HCT116 (cell line): Measurements from ENCODE around the gene CA14.

ENCODE experiments used
- CEBPB ChIP-seq: IDR thresholded peaks from 2 replicates; pipeline ENCODE4 v1.6.1; 2012; ENCODE audit warnings: low read depth
- POLR2A ChIP-seq: IDR thresholded peaks from 2 replicates; pipeline ENCODE4 v1.7.0; 2011; ENCODE audit warnings: borderline replicate concordance; ENCODE audit not compliant: insufficient read depth, insufficient read length; ENCODE audit errors: extremely low read depth
- RAD21 ChIP-seq: IDR thresholded peaks from 2 replicates; pipeline ENCODE4 v1.6.1; 2012; ENCODE audit warnings: low read depth, mild to moderate bottlenecking
- YY1 ChIP-seq: IDR thresholded peaks from 2 replicates; pipeline ENCODE4 v1.6.1; 2011; ENCODE audit warnings: low read length, low read depth, moderate library complexity, mild to moderate bottlenecking; ENCODE audit not compliant: insufficient replicate concordance; ENCODE audit errors: extremely low read depth
- TF ChIP-seq, protein P1 (sequence below), 3 experiments: fragments of 200-600 bp in 1 of 3; sonication (generic) in 1 of 3; IDR thresholded peaks in 2 of 3; conservative IDR thresholded peaks in 1 of 3; 2 replicates each; pipeline ENCODE4 v1.5.1; 2012 to 2017; ENCODE audit warnings: low read depth in 2 of 3, low read length in 2 of 3, antibody characterized with exemption in 1 of 3, borderline replicate concordance in 1 of 3, control low read depth in 1 of 3, mild to moderate bottlenecking in 1 of 3, mixed read lengths in 1 of 3, mixed run types in 1 of 3, moderate library complexity in 1 of 3; ENCODE audit not compliant: insufficient read depth in 1 of 3
- TF ChIP-seq, protein P2 (sequence below): IDR thresholded peaks from 2 replicates; pipeline ENCODE4 v1.6.1; 2012

DNA sequence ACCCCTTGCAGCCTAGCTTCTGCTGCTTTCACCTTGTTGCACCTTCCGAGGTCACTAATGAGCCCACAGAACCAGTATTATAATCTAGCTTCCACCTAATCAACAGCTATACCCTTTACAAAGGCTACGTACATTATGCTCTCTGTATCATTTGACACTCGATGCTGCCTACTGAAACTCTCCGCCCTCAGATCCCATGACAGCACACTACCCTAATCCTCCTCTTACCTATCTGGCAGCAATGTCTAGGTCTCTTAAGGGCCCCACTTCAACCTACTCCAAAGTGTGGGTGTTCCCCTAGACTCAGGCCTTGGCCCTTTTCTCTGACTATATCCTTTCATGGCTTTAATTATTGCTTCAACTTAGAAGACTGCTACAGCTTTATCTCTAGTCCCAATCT is 31.2 kb downstream of the CA14 start:
- TF ChIP-seq, protein P1, sequence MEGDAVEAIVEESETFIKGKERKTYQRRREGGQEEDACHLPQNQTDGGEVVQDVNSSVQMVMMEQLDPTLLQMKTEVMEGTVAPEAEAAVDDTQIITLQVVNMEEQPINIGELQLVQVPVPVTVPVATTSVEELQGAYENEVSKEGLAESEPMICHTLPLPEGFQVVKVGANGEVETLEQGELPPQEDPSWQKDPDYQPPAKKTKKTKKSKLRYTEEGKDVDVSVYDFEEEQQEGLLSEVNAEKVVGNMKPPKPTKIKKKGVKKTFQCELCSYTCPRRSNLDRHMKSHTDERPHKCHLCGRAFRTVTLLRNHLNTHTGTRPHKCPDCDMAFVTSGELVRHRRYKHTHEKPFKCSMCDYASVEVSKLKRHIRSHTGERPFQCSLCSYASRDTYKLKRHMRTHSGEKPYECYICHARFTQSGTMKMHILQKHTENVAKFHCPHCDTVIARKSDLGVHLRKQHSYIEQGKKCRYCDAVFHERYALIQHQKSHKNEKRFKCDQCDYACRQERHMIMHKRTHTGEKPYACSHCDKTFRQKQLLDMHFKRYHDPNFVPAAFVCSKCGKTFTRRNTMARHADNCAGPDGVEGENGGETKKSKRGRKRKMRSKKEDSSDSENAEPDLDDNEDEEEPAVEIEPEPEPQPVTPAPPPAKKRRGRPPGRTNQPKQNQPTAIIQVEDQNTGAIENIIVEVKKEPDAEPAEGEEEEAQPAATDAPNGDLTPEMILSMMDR (IDR thresholded peaks at IDR 0.05 in 2 of 3, conservative IDR thresholded peaks at IDR 0.05 in 1 of 3; ENCODE audit: borderline replicate concordance in 1 of 3, insufficient read depth in 1 of 3, low read depth in 2 of 3, low read length in 2 of 3): no peak
- TF ChIP-seq, protein P2, sequence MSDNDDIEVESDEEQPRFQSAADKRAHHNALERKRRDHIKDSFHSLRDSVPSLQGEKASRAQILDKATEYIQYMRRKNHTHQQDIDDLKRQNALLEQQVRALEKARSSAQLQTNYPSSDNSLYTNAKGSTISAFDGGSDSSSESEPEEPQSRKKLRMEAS: no peak
- TF ChIP-seq CEBPB: no peak
- TF ChIP-seq POLR2A: no peak
- TF ChIP-seq RAD21: no peak
- no peak for TF ChIP-seq YY1
